OCI-LY3 (cell line): ENCODE data around the gene KYNU.

ENCODE experiments used
- H2AFZ ChIP-seq: fragments of 200-600, 300-600 bp; shearing (Covaris generic); 2 replicates; pipeline ENCODE4 v1.6.0; 2014; ENCODE audit warnings: antibody characterized with exemption, low read depth, low read length
- H3K27ac ChIP-seq: fragments of 200-600, 300-600 bp; sonication (generic); 2 replicates; pipeline ENCODE4 v1.5.1; 2014; ENCODE audit warnings: mild to moderate bottlenecking, low read length, moderate library complexity, mixed read lengths
- H3K27me3 ChIP-seq: fragments of 200-600, 300-600 bp; sonication (generic); 2 replicates; pipeline ENCODE4 v1.6.1; 2014; ENCODE audit warnings: low read depth, low read length, mixed read lengths
- H3K36me3 ChIP-seq: fragments of 200-600, 300-600 bp; sonication (generic); replicated peaks from 2 replicates; pipeline ENCODE3; 2014; ENCODE audit warnings: low read depth, low read length, mixed read lengths
- H3K4me1 ChIP-seq: fragments of 300-600, 200-600 bp; sonication (generic); 2 replicates; pipeline ENCODE4 v1.6.1; 2014; ENCODE audit warnings: low read length, mixed read lengths
- H3K4me2 ChIP-seq: fragments of 200-600, 300-600 bp; sonication (generic); 2 replicates; pipeline ENCODE4 v1.6.1; 2014; ENCODE audit warnings: low read length, mixed read lengths
- H3K4me3 ChIP-seq: fragments of 300-600, 200-600 bp; sonication (generic); 2 replicates; pipeline ENCODE4 v1.5.1; 2014; ENCODE audit warnings: antibody characterized with exemption, mild to moderate bottlenecking, low read length, moderate library complexity
- H3K79me2 ChIP-seq: fragments of 300-600, 200-600 bp; shearing (Covaris generic); 2 replicates; pipeline ENCODE4 v1.6.1; 2014; ENCODE audit warnings: mild to moderate bottlenecking, low read length, mixed read lengths
- H3K9ac ChIP-seq: fragments of 300-600, 200-600 bp; shearing (Covaris generic); 2 replicates; pipeline ENCODE4 v1.6.0; 2014; ENCODE audit warnings: mild to moderate bottlenecking, low read length, moderate library complexity
- H3K9me3 ChIP-seq: fragments of 200-600, 300-600 bp; shearing (Covaris generic); 2 replicates; pipeline ENCODE4 v1.6.1; 2014; ENCODE audit warnings: low read length, mixed read lengths; ENCODE audit not compliant: insufficient read depth
- H4K20me1 ChIP-seq: fragments of 200-600, 300-600 bp; sonication (generic); 2 replicates; pipeline ENCODE4 v1.6.1; 2016; ENCODE audit warnings: low read length, mixed read lengths; ENCODE audit not compliant: insufficient read depth
- CTCF ChIP-seq: fragments of 200-600, 300-600 bp; sonication (generic); IDR thresholded peaks from 2 replicates; pipeline ENCODE4 v1.5.1; 2014; ENCODE audit warnings: antibody characterized with exemption, low read length, low read depth
- EZH2phosphoT487 ChIP-seq: fragments of 200-600 bp; shearing (Covaris generic); IDR thresholded peaks from 2 replicates; pipeline ENCODE4 v1.6.1; 2018; ENCODE audit warnings: antibody characterized with exemption, mixed run types, low read depth

Gene KYNU

GRCh38 chr2:142951190-142952007 lies 73.9 kb downstream of the KYNU start:
- Histone ChIP-seq H3K4me2 (no peak overlapping the region), H3K4me3 (no peak overlapping the region), H3K27me3 (no peaks in the 10 kb centered on the region), H4K20me1 (no peaks in the 10 kb centered on the region), H3K4me1 (no peaks in the 10 kb centered on the region), H3K79me2 (no peaks in the 10 kb centered on the region), H3K36me3 (no peaks in the 10 kb centered on the region), H2AFZ (no peak overlapping the region), H3K27ac (no peak overlapping the region), H3K9ac (no peak overlapping the region), H3K9me3 (no peaks in the 10 kb centered on the region)
- TF ChIP-seq EZH2phosphoT487 = no peak
- no peak for TF ChIP-seq CTCF

DNA sequence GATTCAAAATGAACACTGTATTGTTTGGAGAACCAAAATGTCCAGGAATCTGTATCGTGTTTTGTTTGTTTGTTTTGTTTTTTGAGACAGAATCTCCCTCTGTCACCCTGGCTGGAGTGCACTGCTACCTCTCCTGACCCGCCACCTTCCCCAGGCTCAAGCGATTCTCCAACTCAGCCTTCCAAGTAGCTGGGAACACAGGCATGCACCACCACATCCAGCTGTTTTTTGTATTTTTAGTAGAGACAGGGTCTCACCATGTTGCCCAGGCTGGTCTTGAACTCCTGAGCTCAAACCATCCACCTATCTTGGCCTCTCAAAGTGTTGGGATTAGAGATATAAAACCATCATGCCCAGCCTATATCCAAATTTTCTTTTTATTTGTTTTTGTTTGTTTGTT lies 74.6 kb downstream of the KYNU start:
- Histone ChIP-seq H3K4me2 (no peak overlapping the region), H2AFZ (no peak overlapping the region), H3K27ac (no peak overlapping the region), H3K9me3 (no peaks in the 10 kb centered on the region), H3K36me3 (no peaks in the 10 kb centered on the region), H3K79me2 (no peaks in the 10 kb centered on the region), H3K4me1 (no peaks in the 10 kb centered on the region), H3K27me3 (no peaks in the 10 kb centered on the region), H3K9ac (no peak overlapping the region), H3K4me3 (no peak overlapping the region), H4K20me1 (no peaks in the 10 kb centered on the region)
- TF ChIP-seq CTCF = no peak
- no peak for TF ChIP-seq EZH2phosphoT487

DNA sequence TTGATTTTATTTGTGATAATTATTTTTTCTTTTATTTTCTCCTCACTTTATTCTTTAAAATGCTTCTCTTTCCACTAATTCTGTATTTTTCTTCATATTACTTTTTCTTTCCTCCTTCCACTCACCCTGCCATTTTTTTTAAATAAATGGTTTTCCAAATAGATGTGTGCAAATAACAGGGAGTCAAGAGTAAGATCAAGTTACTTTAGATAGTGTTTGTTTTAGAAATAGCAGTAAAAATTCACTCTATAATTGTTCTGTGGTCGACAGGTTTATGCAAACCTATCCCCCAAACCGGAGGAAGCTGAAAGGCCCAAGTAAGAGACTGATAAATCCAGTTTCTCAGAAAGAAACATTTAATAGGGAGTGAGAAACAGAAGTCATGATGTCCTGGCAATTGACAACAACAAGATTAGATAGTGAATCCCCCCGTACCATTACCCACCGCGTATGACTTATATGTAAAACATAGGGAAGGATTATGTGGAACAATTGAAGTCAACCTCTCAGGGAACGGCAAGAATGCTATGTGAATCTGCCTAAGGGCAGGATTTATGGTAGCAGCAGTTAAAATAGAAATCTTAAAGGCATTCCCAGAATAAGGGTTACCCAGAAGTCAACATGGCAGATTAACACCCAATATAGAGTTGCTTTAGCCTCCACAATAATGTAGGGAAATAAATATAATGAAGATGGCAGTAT lies 75.5 kb downstream of the KYNU start:
- Histone ChIP-seq H3K36me3 (no peaks in the 10 kb centered on the region), H3K4me3 (no peak overlapping the region), H3K27ac (no peak overlapping the region), H3K9me3 (no peaks in the 10 kb centered on the region), H3K4me1 (no peaks in the 10 kb centered on the region), H3K79me2 (no peaks in the 10 kb centered on the region), H3K9ac (no peak overlapping the region), H4K20me1 (no peaks in the 10 kb centered on the region), H3K4me2 (no peak overlapping the region), H3K27me3 (no peaks in the 10 kb centered on the region), H2AFZ (no peak overlapping the region)
- TF ChIP-seq EZH2phosphoT487 (no peak), CTCF (no peak)

- no peaks in the 10 kb centered on the region for H3K27me3 ChIP-seq
- no peak overlapping the region for H3K9ac ChIP-seq
- no peak overlapping the region for H3K27ac ChIP-seq
- TF ChIP-seq EZH2phosphoT487 (no peak), CTCF (no peak)
- no peak overlapping the region for H2AFZ ChIP-seq
- H3K79me2 ChIP-seq = no peaks in the 10 kb centered on the region
- no peaks in the 10 kb centered on the region for H3K9me3 ChIP-seq
- H3K4me1 ChIP-seq = no peaks in the 10 kb centered on the region
- no peaks in the 10 kb centered on the region for H4K20me1 ChIP-seq
- H3K4me2 ChIP-seq = no peak overlapping the region
- H3K36me3 ChIP-seq = no peaks in the 10 kb centered on the region
- no peak overlapping the region for H3K4me3 ChIP-seq
Observed at GRCh38 chr2:142954493-142954892, 77.0 kb downstream of the KYNU start.
